Measurements from ENCODE around the gene STYXL2. TPM values are rescaled to one million over a fixed set of nuclear protein-coding genes. Genes with fewer than 3 reads are reported as not detected.

STYXL2 gene
- total and polyA plus RNA-seq, 2 of the 4 experiments (the other 2 are of a cell fraction) = not detected

- in situ Hi-C loops (cut with MboI; ENCODE audit: low sequenced_read_pairs) = no loop called here
- peaks cover 3% of the 10 kb centered on the region; the same call in 1 of the 2 replicates for H3K27me3 ChIP-seq (ENCODE audit: control insufficient read depth, insufficient read depth, low read length)
- dilution Hi-C loops (cut with HindIII; ENCODE audit: low sequenced_read_pairs, unreplicated experiment) = no loop called here
- no CpG with 5 or more reads among the region's 2 CpGs for WGBS, 2 experiments (ENCODE audit: extremely low coverage in 2 of 2, insufficient read length in 1 of 2)
- no peak overlapping the region for H3K4ac ChIP-seq (ENCODE audit: low read depth, low read length)
- H3K9me3 ChIP-seq (ENCODE audit: control insufficient read depth, insufficient read depth, low read length) = no peaks in the 10 kb centered on the region
- ChIA-PET CTCF (interaction anchor here (0.6 kb wide), 1 partner anchor 24 kb away, joined by 3 read pairs; no protein-coding TSS in a partner anchor), POLR2A (ENCODE audit: unreplicated experiment) (no interaction called here)
- H2BK15ac ChIP-seq (ENCODE audit: low read depth, low read length) = no peak overlapping the region
- no TSS peak for BruUV-seq (replicated peaks)
- no peak overlapping the region for H4K5ac ChIP-seq (ENCODE audit: low read depth, low read length)
- H3K23ac ChIP-seq (ENCODE audit: low read depth, low read length) = no peak overlapping the region
- intact Hi-C loops (cut with micrococcal nuclease) = no loop called here
- no peaks in the 10 kb centered on the region for H3K4me1 ChIP-seq (ENCODE audit: control insufficient read depth, insufficient read depth, low read length)
- H2AK5ac ChIP-seq (ENCODE audit: low read depth, low read length) = no peak overlapping the region
- H3K14ac ChIP-seq (replicated peaks; ENCODE audit: low read depth, low read length) = no peak overlapping the region
- TF ChIP-seq FOS (IDR thresholded peaks at IDR 0.05; ENCODE audit: low read depth, low read length) (no peak), CHD1 (IDR thresholded peaks at IDR 0.05; ENCODE audit: low read depth, low read length) (no peak), CTCF (conservative IDR thresholded peaks at IDR 0.05; ENCODE audit: low read depth, low read length) (no peak), BHLHE40 (IDR thresholded peaks at IDR 0.05; ENCODE audit: low read depth, low read length) (no peak), MAFK (IDR thresholded peaks at IDR 0.05; ENCODE audit: low read depth, low read length) (no peak), CEBPB (IDR thresholded peaks at IDR 0.05; ENCODE audit: low read depth, low read length) (no peak), USF2 (IDR thresholded peaks at IDR 0.05; ENCODE audit: low read depth, low read length) (no peak), RCOR1 (IDR thresholded peaks at IDR 0.05; ENCODE audit: insufficient replicate concordance, low read length) (no peak), ELK1 (IDR thresholded peaks at IDR 0.05; ENCODE audit: borderline replicate concordance, low read depth, low read length) (no peak), RFX5 (IDR thresholded peaks at IDR 0.05; ENCODE audit: low read depth, low read length) (no peak), POLR2A (IDR thresholded peaks at IDR 0.05; ENCODE audit: low read depth, low read length) (no peak), RAD21 (IDR thresholded peaks at IDR 0.05; ENCODE audit: low read length) (no peak), MXI1 (IDR thresholded peaks at IDR 0.05; ENCODE audit: borderline replicate concordance, low read depth, low read length) (no peak), NFE2L2 (IDR thresholded peaks at IDR 0.05; ENCODE audit: low read depth, low read length) (no peak)
- DNase-seq (no peak), ATAC-seq (ENCODE audit: low read depth) (no peak)
- H3K4me2 ChIP-seq (ENCODE audit: low read depth, low read length) = no peak overlapping the region
- no peak overlapping the region for H3K4me3 ChIP-seq (ENCODE audit: insufficient read depth, low read depth, low read length)
- H2BK5ac ChIP-seq (ENCODE audit: low read depth, low read length, poor library complexity, severe bottlenecking) = no peak overlapping the region
- H4K8ac ChIP-seq (ENCODE audit: low read depth in 2 of 2, low read length in 2 of 2) = no peak overlapping the region
- no peak overlapping the region for H3K56ac ChIP-seq (ENCODE audit: extremely low read depth, insufficient read depth, low read length)
- no peak overlapping the region for H3K27ac ChIP-seq (ENCODE audit: insufficient read depth, low read length)
- no peak overlapping the region for H3K18ac ChIP-seq (ENCODE audit: low read depth, low read length)
- no peak overlapping the region for H4K91ac ChIP-seq (ENCODE audit: insufficient read depth, low read depth, low read length)
- H3K79me1 ChIP-seq (ENCODE audit: low read depth in 1 of 2, low read length in 2 of 2) = no peaks in the 10 kb centered on the region
- no peak overlapping the region for H2AK9ac ChIP-seq (replicated peaks; ENCODE audit: low read depth, low read length, poor library complexity)
- no peaks in the 10 kb centered on the region for H3K36me3 ChIP-seq (ENCODE audit: control insufficient read depth, insufficient read depth, low read length)
- H3K9ac ChIP-seq (ENCODE audit: low read depth, low read length) = no peak overlapping the region
- no peaks in the 10 kb centered on the region for H4K20me1 ChIP-seq (ENCODE audit: insufficient read depth, low read length)
- H2AFZ ChIP-seq (replicated peaks; ENCODE audit: low read length, poor library complexity) = no peak overlapping the region
- H2BK120ac ChIP-seq (ENCODE audit: low read depth, low read length) = no peak overlapping the region
- H2BK20ac ChIP-seq (ENCODE audit: low read depth, low read length) = no peak overlapping the region
- no peaks in the 10 kb centered on the region for H3K9me1 ChIP-seq (ENCODE audit: insufficient read depth, low read length)
Observed at GRCh38 chr1:167100730-167101129, 6.9 kb downstream of the STYXL2 start.

Measured in IMR-90 (cell line).